Stimulated activated CD4-positive, alpha-beta T cell treated with anti-CD3 and anti-CD28 coated beads, Interleukin-15, amount 100 ng/mL, for 48 hours (primary cell): ENCODE data around the gene CDC45.

Experiments
- DNase-seq, 2 donors: peaks; one replicate each; pipeline ENCODE4 v3.0.0-alpha.2; 2020; ENCODE audit warnings: low read depth in 2 of 2

Gene CDC45

GRCh38 chr22:19559956-19560355, 80.2 kb downstream of the CDC45 start:
- DNase-seq: no peak

GRCh38 chr22:19565382-19566278, 85.9 kb downstream of the CDC45 start:
- DNase-seq: no peak

GRCh38 chr22:19566279-19567156, 86.8 kb downstream of the CDC45 start:
- DNase-seq: no peak

- DNase-seq: no peak
Measured at GRCh38 chr22:19567157-19568009, 87.7 kb downstream of the CDC45 start.

- DNase-seq: no peak
Measured at GRCh38 chr22:19568337-19569275, 88.9 kb downstream of the CDC45 start.

GRCh38 chr22:19569276-19569640, 89.5 kb downstream of the CDC45 start:
- DNase-seq: no peak

- DNase-seq: no peak
Measured at GRCh38 chr22:19569976-19570375, 90.3 kb downstream of the CDC45 start.
